ENCODE data around the gene SPOP. TPM values are rescaled to one million over a fixed set of nuclear protein-coding genes. Genes with fewer than 3 reads are reported as not detected.

The SPOP gene
- polyA plus RNA-seq, 12 donors: 45.6 to 386 (median 52.3) TPM

GRCh38 chr17:49624896-49625295, 53.0 kb downstream of the SPOP start:
- DNase-seq: no peak

- no peak for DNase-seq
Observed at GRCh38 chr17:49621946-49622529, 55.9 kb downstream of the SPOP start.

GRCh38 chr17:49621420-49621819, 56.5 kb downstream of the SPOP start:
- DNase-seq: no peak

- no peak for DNase-seq
Observed at GRCh38 chr17:49618028-49618611, 59.8 kb downstream of the SPOP start.

- DNase-seq: peak; percentile 56
Observed at GRCh38 chr17:49616601-49617131, 61.2 kb downstream of the SPOP start.

- no peak for DNase-seq
Observed at GRCh38 chr17:49616086-49616485, 61.8 kb downstream of the SPOP start.

- DNase-seq: no peak
Observed at GRCh38 chr17:49613182-49613800, 64.6 kb downstream of the SPOP start.

- no peak for DNase-seq
Observed at GRCh38 chr17:49612726-49613125, 65.2 kb downstream of the SPOP start.

- no peak for DNase-seq
Observed at GRCh38 chr17:49610883-49611584, 66.9 kb downstream of the SPOP start.

GRCh38 chr17:49604314-49604869, 73.5 kb downstream of the SPOP start:
- DNase-seq: no peak

- no peak for DNase-seq
Observed at GRCh38 chr17:49603720-49604119, 74.2 kb downstream of the SPOP start.

- no peak for DNase-seq
Observed at GRCh38 chr17:49603238-49603637, 74.7 kb downstream of the SPOP start.

- no peak for DNase-seq
Observed at GRCh38 chr17:49602783-49603182, 75.1 kb downstream of the SPOP start.

- DNase-seq: no peak
Observed at GRCh38 chr17:49600949-49601348, 76.9 kb downstream of the SPOP start.

GRCh38 chr17:49598918-49599317, 79.0 kb downstream of the SPOP start:
- DNase-seq: no peak

- no peak for DNase-seq
Observed at GRCh38 chr17:49597928-49598655, 79.8 kb downstream of the SPOP start.

- no peak for DNase-seq
Observed at GRCh38 chr17:49597436-49597835, 80.5 kb downstream of the SPOP start.

GRCh38 chr17:49596613-49597244, 81.2 kb downstream of the SPOP start:
- DNase-seq: no peak

GRCh38 chr17:49595980-49596379, 81.9 kb downstream of the SPOP start:
- DNase-seq: no peak

- DNase-seq: no peak
Observed at GRCh38 chr17:49595328-49595727, 82.6 kb downstream of the SPOP start.

GRCh38 chr17:49592263-49592662, 85.6 kb downstream of the SPOP start:
- no peak for DNase-seq

Data from muscle of arm (tissue), 12 donors.